Measurements from ENCODE around the gene TMEM150A.
"Not testable (repeated sequence)": the region's sequence is repeated elsewhere in the genome, so short reads cannot be mapped to it uniquely, and the experiment has no call there.

TMEM150A gene

GRCh38 chr2:85592299-85592698 is 10.2 kb downstream of the TMEM150A start:
- DNase-seq, result not testable (repeated sequence)

- DNase-seq, result no peak
Observed at GRCh38 chr2:85591563-85591962, 10.9 kb downstream of the TMEM150A start.

GRCh38 chr2:85590950-85591349 is 11.5 kb downstream of the TMEM150A start:
- no peak for DNase-seq

- no peak for DNase-seq
Observed at GRCh38 chr2:85589982-85590791, 12.3 kb downstream of the TMEM150A start.

- DNase-seq, result no peak
Observed at GRCh38 chr2:85589181-85589580, 13.3 kb downstream of the TMEM150A start.

GRCh38 chr2:85588645-85589044 is 13.9 kb downstream of the TMEM150A start:
- DNase-seq, result no peak

GRCh38 chr2:85588236-85588635 is 14.3 kb downstream of the TMEM150A start:
- DNase-seq, result no peak

- DNase-seq, result no peak
Observed at GRCh38 chr2:85585781-85586105, 16.8 kb downstream of the TMEM150A start.

GRCh38 chr2:85584857-85585780 is 17.4 kb downstream of the TMEM150A start:
- DNase-seq, result no peak

GRCh38 chr2:85584354-85584856 is 18.1 kb downstream of the TMEM150A start, which contains the start of gene VAMP5:
TSS of gene VAMP5 (plus strand) at chr2:85584431. CDS start at chr2:85584491, 60 bp downstream.
- no peak for DNase-seq

GRCh38 chr2:85583667-85584353 is 18.7 kb downstream of the TMEM150A start:
- DNase-seq, result no peak

GRCh38 chr2:85582492-85582891 is 20.0 kb downstream of the TMEM150A start:
- DNase-seq, result no peak

GRCh38 chr2:85580206-85580605 is 22.3 kb downstream of the TMEM150A start:
- no peak for DNase-seq

GRCh38 chr2:85579266-85579935 is 23.1 kb downstream of the TMEM150A start:
- DNase-seq, result no peak

- DNase-seq, result peak; percentile 65
Observed at GRCh38 chr2:85578243-85579180, 24.0 kb downstream of the TMEM150A start.

GRCh38 chr2:85577386-85578242 is 24.9 kb downstream of the TMEM150A start, which contains the start of gene VAMP8:
TSS of gene VAMP8 (plus strand) at chr2:85577586. CDS start at chr2:85577647, 61 bp downstream.
- peak; percentile 56 for DNase-seq

- no peak for DNase-seq
Observed at GRCh38 chr2:85577063-85577385, 25.5 kb downstream of the TMEM150A start.

- DNase-seq, result no peak
Observed at GRCh38 chr2:85575739-85576138, 26.8 kb downstream of the TMEM150A start.

GRCh38 chr2:85566265-85566664 is 36.2 kb downstream of the TMEM150A start:
- DNase-seq, result no peak

GRCh38 chr2:85564144-85564563 is 38.3 kb downstream of the TMEM150A start:
- DNase-seq, result no peak
